Germinal center (tissue), 1 donor: ENCODE data around the gene ANKRD11.
A peak's percentile ranks its signal among the peaks of the same experiment; 100 is the strongest.

Source experiments
- DNase-seq: peaks from one replicate; pipeline ENCODE4 v3.0.0; 2012; ENCODE audit warnings: mixed read lengths, low spot score

ANKRD11 gene

DNA sequence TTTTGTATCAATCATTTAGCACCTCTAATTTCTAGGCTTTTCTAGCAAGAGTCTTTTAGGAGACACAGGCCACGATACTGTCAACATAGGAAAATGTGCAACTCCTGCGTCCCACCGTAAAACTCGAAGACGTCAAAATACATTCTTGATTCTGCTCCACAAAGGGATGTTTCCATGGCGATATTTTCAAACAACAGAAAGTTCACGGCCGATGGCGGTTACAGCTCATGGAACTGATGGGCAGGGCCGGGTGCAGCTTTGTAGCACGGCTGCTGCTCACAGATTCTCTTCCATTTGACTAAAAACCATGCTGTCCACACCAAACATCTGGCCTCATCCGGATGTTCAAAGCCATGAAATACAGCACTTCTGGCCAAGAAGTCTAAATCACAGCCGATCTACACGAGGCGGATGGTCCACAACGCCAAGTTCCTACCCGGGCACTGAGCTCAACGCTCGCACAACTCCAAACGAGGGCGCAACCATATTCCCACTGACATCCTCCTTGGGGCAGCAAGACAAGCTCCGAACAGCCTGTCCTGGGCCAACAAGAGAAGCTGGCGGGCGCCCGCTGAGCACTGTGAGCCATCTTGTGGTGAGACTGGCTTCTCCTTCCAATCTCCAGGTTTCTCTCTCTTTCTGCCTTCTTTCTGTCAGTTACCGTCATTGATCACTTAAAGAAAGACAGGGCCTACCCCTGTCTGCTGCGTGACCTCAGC, 193.0 kb downstream of the ANKRD11 start:
- no peak for DNase-seq

DNA sequence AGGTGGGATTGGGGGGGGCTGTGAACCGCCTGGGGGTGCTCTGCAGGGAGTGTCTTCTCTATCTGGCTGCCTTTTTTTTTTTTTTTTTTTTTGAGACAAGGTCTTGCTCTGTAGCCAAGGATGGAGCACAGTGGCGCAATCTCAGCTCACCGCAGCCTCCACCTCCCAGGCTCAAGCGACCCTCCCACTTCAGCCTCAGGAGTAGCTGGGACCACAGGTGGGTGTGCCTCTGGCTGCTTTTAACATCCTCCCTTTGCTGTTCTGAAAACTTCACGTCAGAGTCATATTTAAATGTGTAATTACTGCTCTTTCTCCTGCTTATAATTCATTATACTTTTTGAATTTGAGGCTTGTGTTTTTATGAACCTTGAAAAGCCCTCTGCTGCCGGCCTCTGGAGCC, 194.4 kb downstream of the ANKRD11 start:
- no peak for DNase-seq

GRCh38 chr16:89295071-89295900, 195.1 kb downstream of the ANKRD11 start:
- DNase-seq, result no peak

- DNase-seq, result no peak
Measured at GRCh38 chr16:89294486-89294885, 195.9 kb downstream of the ANKRD11 start.

GRCh38 chr16:89293276-89294143, 196.9 kb downstream of the ANKRD11 start:
- no peak for DNase-seq

DNA sequence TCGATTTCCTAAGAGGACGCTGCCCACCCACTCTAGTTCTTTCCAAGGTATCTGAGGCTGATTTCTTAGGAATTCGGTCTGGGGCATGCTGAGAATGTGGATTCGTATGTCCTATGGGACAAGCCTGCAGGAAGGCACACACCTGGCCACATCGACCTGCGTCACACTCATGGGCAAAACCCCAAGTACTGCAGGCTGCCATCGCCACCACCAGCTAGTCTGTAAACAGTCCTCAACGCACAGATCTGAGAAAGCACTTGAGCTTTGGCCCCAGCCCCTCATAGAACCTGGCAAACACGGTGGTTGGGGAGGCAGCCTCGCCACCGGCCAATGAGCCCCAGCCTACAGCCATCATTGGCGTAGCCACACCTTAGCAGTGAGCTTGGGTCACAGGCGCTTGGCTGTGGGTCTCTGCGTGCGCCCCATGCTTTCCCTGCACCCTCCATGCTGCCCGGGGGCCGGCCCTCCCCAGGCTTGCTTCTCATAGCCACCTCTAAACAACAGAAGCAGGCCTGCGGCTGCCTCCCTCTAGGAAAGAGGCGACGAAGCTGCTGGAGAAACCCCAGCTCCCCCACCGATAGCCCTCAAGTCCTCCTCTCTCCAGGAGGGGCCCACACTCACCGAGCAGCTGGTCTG, 197.8 kb downstream of the ANKRD11 start:
- DNase-seq, result no peak

DNA sequence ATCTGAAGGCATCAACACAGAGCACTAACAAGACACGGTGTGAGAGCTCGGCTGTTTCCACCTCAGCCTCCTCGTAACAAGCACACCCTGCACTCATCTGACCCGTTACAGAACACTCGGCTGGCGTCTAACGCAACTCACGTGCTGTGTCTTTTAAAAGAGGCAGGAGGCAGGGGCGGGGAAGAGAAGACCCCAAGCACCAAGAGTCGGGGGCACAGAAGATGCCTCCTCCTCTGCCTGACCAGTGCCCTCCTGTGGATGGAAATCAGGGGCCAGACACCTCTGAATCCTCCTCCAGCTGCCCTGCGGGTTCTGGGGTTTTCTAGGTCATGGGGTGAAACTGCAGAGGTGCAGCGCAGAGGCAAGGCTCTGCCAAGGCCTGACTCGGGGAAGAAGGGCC, 198.6 kb downstream of the ANKRD11 start:
- DNase-seq, result no peak

DNA sequence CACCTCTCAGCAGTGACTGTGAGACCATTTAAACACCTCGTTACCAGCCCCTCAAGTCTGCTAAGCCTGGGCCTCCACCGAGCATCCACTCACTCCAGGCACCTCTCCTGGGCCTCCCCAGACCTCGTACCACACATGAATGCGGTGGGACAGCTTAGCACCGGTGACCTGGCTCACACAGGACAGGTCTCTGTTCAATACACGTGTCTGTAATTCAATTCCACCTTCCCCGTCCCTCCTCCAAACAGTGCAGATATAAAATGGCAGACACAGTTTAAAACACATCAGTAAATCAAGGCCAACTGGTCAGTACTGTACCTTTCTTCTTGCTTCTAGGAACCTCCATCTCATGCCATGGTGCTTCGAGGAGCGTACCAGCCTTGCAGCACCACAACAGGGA, 199.0 kb downstream of the ANKRD11 start:
- DNase-seq, result no peak

DNA sequence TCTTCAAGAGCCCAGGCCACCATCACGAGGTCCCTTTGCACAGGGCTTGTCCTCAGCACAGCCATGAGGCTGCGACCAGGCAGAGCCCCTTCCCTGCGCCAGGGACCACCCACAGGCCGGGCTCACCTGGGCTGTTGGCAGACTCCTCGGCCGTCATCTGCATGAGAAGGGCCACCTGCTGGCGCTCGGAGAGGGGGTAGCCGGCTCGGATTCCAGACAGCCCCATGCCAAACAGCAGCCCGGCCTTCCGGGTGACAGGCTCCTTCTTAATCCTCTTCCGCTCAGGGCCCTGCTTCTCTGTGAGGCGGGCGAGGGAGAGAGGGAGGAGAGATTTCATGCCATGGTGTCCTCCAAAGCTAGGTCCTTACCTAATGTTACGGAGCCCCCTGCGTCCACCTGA, 199.5 kb downstream of the ANKRD11 start:
- DNase-seq, result no peak

DNA sequence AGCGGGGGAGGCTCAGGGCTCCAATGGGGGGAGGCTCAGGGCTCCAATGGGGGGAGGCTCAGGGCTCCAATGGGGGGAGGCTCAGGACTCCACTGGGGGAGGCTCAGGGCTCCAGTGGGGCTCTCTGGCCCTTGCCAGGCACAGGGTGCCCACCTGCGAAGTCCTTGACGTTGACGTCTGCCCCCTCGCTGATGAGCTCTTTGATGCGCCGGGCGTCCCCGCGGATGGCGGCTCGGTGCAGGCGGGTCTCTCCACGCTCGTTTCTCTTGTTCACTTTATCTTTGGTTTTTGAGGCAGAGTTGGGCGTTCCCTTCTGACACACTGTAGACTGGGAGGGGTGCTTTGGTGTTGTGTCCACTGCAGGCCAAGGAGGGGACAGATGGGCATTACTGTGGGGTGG, 199.9 kb downstream of the ANKRD11 start:
- DNase-seq, result no peak

DNA sequence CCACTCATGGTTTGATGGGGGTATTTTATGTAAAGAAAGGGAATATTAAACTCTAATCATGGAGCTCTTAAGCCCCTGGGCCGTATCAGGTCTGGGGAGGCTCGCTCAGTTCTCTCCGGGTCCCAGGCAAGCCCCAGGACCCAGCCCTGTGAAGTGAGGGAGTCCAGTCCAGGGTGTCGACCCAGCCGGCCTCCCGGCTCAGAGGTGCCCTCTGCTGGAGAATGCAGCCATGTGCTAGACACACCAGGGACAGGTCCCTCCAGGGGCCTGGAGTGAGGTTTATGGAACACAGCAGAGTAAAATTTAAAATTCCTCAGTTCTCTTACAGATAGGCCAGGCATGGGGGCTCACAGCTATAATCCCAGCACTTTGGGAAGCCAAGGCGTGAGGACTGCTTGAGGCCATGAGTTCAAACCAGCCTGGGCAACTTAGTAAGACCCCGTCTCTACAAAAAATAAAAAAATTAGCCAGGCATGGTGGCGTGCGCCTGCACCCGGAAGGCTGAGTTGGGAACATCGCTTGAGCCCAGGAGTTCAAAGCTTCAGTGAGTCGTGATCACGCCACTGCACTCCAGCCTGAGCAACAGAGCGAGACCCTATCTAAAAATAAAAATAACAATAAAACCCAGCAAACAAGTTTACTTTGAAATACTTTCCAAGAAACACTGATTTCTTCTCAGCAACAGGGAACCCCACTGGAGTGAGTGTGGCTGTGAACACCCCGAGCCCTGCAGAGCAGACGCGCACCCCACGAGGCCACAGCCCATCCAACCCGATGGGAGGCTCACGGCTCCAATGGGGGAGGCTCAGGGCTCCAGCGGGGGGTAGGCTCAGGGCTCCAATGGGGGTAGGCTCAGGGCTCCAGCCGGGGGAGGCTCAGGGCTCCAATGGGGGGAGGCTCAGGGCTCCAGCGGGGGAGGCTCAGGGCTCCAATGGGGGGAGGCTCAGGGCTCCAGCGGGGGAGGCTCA, 200.6 kb downstream of the ANKRD11 start:
- peak; percentile 92 for DNase-seq

DNA sequence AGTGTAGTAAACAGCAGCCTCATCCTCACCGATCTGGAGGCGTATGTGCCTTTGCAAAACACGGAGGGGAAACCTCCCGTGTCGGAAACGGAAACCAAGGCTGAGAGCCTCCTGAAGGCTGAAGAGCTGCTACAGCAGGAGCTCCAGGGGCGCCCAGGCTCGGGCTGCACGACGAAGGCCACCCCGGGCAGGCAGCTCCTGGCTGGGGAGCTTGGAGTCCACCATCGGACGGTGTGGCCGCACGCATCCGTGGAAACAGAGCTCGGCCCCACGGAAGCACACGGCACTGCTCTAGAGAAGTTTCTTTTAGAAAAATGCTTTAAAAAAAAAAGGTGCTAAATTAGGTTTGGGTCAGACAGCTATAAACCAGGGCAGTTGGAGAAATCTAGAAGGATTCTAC, 201.4 kb downstream of the ANKRD11 start:
- DNase-seq, result no peak

DNA sequence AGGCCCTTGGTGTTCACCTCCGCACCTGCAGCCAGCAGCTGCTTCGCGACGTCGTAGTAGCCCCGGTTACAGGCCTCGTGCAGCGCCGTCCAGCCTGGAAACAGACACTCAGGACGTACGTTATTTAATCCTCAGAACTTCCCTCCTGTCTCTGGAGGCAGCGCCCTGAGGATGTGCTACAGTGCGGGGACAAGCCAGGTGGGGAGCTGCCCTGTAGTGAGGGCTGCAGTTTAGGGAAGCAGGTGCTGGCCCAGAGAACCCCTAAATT, 201.8 kb downstream of the ANKRD11 start:
- no peak for DNase-seq

GRCh38 chr16:89287777-89288576, 202.4 kb downstream of the ANKRD11 start:
- DNase-seq, result no peak

GRCh38 chr16:89286096-89286495, 204.3 kb downstream of the ANKRD11 start:
- DNase-seq, result no peak

DNA sequence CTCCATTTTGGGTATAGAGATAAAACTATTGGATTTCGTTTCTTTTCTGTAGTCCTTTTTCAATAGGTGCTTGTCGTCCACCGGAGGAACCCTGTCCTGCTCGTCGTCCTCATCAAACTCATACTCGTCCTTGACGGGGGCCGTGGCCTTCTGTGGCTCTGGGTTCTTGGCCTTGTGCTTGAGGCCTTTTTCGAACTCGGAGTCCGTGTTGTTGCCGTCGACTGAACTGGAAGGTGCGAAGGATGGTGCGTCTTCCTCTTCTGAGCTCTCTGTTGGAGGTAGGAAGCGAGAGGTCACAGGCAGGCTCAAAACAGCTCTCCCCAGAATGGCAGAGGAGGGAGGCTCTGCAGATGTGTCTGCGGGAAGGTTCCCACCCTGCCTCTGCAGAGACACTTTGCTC, 205.0 kb downstream of the ANKRD11 start:
- DNase-seq, result no peak

DNA sequence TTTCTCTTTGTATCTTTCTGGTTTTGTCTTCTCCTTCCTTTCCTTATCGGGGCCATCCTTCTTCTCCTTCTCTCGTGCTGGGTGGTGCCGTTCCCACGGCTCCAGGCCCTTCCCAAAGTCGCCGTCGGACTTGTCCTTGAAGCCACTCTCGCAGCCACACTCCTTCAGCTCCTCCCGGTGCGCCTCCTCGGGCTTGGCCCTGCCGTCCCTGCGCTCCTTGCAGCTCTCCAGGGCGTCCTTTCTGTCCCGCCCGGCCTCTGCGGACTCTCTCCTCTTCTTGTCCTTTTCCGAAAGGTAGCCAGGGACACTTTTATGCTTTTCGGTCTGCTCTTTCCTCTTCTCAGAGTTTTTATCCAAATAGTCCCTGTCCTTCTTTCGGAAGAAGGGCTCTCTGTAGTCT, 206.9 kb downstream of the ANKRD11 start:
- DNase-seq, result no peak

DNA sequence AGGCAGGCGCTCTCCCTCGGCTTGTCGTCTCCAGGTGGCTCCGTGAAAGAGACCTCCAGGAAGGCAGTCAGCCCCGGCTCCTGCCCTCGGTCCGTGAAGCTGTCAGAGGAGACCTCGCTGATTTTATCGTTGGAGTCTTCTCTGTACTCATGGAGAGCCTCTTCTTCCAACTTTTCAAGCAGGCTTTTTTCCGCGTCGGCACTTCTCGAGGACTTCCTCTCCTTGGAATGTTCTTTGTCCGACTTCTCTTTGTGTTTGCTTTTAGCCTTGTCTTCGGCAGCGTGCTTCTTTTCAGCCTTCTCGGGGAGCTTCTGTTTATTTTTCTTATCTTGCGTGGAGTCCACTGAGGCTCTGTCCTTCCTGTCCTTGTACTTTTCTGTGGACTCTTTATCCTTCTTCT, 207.8 kb downstream of the ANKRD11 start:
- no peak for DNase-seq

- no peak for DNase-seq
Measured at GRCh38 chr16:89281829-89282228, 208.5 kb downstream of the ANKRD11 start.

DNA sequence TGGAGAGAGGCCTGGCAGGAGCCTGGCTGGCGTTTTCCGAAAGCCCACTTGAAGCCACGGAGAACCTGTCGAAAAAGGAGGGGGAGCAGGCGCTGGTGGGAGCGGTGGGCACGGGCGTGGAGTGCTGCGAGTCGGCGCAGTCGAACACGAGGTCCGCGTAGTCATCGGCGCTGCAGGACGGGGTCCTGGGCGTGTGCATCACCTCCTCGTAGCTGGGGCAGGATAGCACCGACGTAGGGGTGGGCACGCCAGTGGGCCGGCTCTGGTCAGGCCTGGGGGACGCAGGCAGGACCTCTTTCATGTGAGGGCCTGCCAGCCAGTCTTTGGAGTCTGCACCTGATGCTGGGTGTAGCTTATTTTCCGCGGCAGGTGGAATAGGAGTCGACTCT, 209.2 kb downstream of the ANKRD11 start:
- no peak for DNase-seq
